Activated gamma-delta T cell (primary cell): ENCODE data around the gene SPC25.

Experiments
- DNase-seq: peaks from one replicate; lab custom pipeline; 2025; lab: John Stamatoyannopoulos, UW

The SPC25 gene

GRCh38 chr2:168843253-168843652, 47.0 kb downstream of the SPC25 start:
- no peak for DNase-seq

DNA sequence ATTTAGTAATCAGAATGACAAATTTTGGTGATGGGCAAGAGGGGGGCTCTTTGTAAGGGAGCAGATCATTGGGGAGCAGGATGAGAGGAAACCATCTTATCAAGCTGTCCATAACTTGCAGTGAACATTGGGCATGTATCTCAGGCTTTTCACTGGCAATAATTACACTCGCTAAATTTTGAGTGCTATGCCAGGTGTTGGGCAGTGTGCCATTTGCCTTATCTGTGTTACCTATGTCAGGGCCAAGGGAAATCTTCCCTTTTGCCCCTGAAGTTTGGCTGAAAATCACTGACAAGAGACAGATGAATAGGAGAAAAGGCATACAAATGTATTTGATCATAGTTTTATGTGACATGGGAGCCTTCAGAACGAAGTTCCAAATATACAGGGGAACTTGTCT, 48.8 kb downstream of the SPC25 start:
- no peak for DNase-seq

DNA sequence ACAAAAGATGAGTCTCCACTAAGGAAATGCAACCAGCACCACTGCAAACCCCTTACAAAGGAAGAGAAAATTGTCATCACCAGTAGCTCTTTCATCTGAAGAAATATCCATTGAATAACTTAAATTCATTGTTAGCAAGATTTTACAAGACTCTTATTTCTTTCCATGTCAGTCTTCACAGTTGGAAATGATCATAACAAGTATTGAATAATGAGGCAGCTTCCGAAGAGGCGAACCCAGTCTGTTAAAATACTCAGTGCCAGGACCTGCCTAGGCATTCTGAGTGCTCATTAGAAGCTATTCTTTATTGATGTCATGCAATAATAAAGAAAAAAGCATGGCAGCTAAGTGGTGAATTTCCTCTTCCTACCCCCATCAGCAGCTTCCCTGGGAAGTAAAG, 54.3 kb downstream of the SPC25 start:
- no peak for DNase-seq

DNA sequence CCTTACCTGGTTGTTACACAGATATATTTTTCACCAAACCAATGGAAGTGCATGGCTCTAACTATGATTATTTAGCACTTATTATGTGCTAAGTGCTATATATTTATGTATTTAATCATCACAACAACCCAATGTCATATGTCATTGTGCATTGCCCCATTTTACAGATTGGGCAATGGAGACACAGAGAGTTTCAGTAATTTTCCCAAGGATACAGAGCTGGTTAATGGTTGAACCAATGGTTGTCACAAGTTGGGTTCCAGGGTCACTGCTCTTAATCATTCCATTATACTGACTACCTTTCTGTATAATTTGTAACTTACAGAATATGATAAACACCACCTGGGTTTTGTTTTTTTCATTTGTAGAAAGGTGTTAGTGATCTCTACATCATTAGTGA, 58.6 kb downstream of the SPC25 start:
- DNase-seq: no peak

- no peak for DNase-seq
Measured at GRCh38 chr2:168830958-168831357, 59.3 kb downstream of the SPC25 start.

- no peak for DNase-seq
Measured at GRCh38 chr2:168825126-168825525, 65.1 kb downstream of the SPC25 start.

- DNase-seq: no peak
Measured at GRCh38 chr2:168821992-168822391, 68.2 kb downstream of the SPC25 start.

DNA sequence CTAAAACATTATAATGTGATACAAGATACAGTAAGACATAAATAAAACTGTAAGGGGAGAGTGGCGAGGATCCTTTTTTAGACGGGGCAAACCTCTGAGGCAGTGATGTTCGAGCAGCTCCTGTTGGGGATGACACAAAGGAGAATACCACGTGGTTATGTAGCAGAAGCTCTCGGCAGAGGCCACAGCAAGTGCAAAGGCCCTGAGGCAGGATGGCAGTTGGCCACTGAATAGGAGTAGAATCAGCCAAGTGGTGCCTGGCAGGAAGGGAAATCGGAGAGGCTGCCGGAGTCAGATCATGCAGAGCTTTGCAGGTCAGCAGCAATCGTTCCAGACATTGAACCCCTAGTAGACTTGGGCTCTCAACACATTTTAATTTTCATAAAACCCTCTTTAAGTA, 68.7 kb downstream of the SPC25 start:
- no peak for DNase-seq
